Karpas-422 (cell line): Measurements from ENCODE around the gene DEAF1. TPM values are rescaled to one million over a fixed set of nuclear protein-coding genes. Genes with fewer than 3 reads are reported as not detected.
"Not testable (repeated sequence)": the region's sequence is repeated elsewhere in the genome, so short reads cannot be mapped to it uniquely, and the experiment has no call there.

Source experiments
- DNase-seq: peaks from one replicate; pipeline ENCODE4 v3.0.0-alpha.2; 2015
- H2AFZ ChIP-seq: fragments of 200-600 bp; sonication (generic); 2 replicates; pipeline ENCODE4 v1.6.1; 2014; ENCODE audit warnings: antibody characterized with exemption, low read length, mixed read lengths
- H3K27ac ChIP-seq: fragments of 200-600 bp; sonication (generic); 2 replicates; pipeline ENCODE4 v1.5.1; 2014; ENCODE audit warnings: mild to moderate bottlenecking, low read length, moderate library complexity
- H3K27me3 ChIP-seq: fragments of 200-600 bp; sonication (generic); 2 replicates; pipeline ENCODE4 v1.6.1; 2014; ENCODE audit warnings: low read length, mixed read lengths
- H3K36me3 ChIP-seq: fragments of 200-600 bp; sonication (generic); 2 replicates; pipeline ENCODE4 v1.6.1; 2014; ENCODE audit warnings: low read length, mixed read lengths; ENCODE audit not compliant: insufficient read depth
- H3K4me1 ChIP-seq: fragments of 200-600 bp; sonication (generic); 2 replicates; pipeline ENCODE4 v1.6.1; 2014; ENCODE audit warnings: mild to moderate bottlenecking, low read length, mixed read lengths
- H3K4me2 ChIP-seq: fragments of 200-600 bp; sonication (generic); 2 replicates; pipeline ENCODE4 v1.6.1; 2014; ENCODE audit warnings: low read length, low read depth, mild to moderate bottlenecking; ENCODE audit not compliant: poor library complexity, severe bottlenecking
- H3K4me3 ChIP-seq: fragments of 200-600 bp; sonication (generic); 2 replicates; pipeline ENCODE4 v1.5.1; 2014; ENCODE audit warnings: mild to moderate bottlenecking, antibody characterized with exemption, low read length, mixed read lengths
- H3K79me2 ChIP-seq: fragments of 200-600 bp; sonication (generic); 2 replicates; pipeline ENCODE4 v1.6.1; 2014; ENCODE audit warnings: mild to moderate bottlenecking, low read length, mixed read lengths
- H3K9ac ChIP-seq: fragments of 200-600 bp; sonication (generic); 2 replicates; pipeline ENCODE4 v1.6.0; 2014; ENCODE audit warnings: low read length
- H3K9me2 ChIP-seq: fragments of 200-600 bp; sonication (generic), shearing (Covaris generic); replicated peaks from 2 replicates; pipeline ENCODE4 v1.6.0; 2014; ENCODE audit warnings: mild to moderate bottlenecking, low read length, moderate library complexity; ENCODE audit not compliant: insufficient read depth
- H3K9me3 ChIP-seq: fragments of 300-700, 200-600 bp; sonication (generic); 2 replicates; pipeline ENCODE4 v1.6.1; 2014; ENCODE audit warnings: low read length, mixed read lengths
- H4K20me1 ChIP-seq: fragments of 200-600 bp; sonication (generic); 2 replicates; pipeline ENCODE4 v1.6.1; 2014; ENCODE audit warnings: mild to moderate bottlenecking, antibody characterized with exemption, low read length, low read depth; ENCODE audit not compliant: insufficient read depth
- total RNA-seq: library from RNA; depleted of rRNA; stranded (reverse); fragments of >200 nt; shearing (Covaris generic); gene quantifications from 2 replicates; pipeline ENCODE4 v1.2.3, GENCODE V29; 2014; ENCODE audit warnings: low replicate concordance

DEAF1 gene
- total RNA-seq, 1 experiment from 2014 or later, result 35.9 TPM

DNA sequence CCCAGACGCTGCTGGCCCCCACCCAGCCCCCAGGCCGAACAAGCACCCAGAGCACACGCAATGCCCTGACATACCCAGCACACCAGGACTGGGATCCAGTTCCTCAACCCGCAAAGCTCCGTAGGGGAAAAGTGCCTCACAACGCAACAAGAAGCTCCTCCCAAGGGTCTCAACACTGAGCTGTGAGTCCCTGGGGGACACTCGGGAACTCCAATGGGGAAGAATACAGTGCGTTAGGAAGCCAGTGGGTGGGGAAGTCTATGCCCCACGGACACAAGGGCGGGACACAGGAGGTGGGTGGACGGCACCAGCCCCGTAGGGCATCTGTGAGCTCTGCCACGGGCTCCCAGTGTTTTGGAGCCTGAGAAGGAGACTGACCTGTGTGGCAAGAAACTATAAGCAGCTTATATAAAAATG, 1.6 kb downstream of the DEAF1 start:
- Histone ChIP-seq H3K4me3 (peak overlapping the region; percentile 84), H3K27me3 (no peaks in the 10 kb centered on the region), H3K9ac (peak overlapping the region; percentile 90), H3K9me3 (no peaks in the 10 kb centered on the region), H2AFZ (no peak overlapping the region), H4K20me1 (0 out of 2 replicates have a peak, but pooled peaks cover 7% of the 10 kb centered on the region), H3K9me2 (no peaks in the 10 kb centered on the region), H3K4me1 (peaks cover 40% of the 10 kb centered on the region), H3K4me2 (peak overlapping the region; percentile 78), H3K79me2 (peaks cover 41% of the 10 kb centered on the region), H3K27ac (no peak overlapping the region), H3K36me3 (no peaks in the 10 kb centered on the region)
- DNase-seq, result peak; percentile 42

DNA sequence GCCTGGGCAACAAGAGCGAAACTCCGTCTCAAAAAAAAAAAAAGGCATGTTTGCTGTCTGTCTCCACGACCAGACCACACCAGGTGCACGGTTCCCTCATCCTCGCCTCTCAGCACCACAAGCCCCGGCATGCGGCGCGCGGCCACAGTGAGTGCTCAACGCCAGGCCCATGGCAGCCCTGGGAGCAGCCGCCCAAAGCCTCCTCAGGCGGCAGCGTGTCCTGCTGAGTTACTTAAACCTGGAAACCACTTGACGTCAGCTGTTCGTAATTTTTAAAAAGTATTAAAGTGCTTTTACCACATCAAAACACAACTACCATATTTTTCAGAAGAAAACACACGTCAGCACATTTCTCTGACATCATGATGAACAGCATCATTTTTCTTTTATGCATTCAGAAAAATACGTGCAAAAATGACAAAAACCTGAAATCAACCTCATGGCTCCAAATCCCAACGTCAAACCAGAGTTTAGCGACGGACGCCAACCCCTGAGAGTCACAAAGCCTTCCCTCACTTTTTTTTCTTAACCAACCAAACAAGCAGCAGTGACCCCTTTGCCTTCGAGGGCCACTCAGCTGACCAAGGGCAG, 2.1 kb downstream of the DEAF1 start:
- peak overlapping the region; percentile 78 for H3K4me2 ChIP-seq
- no peak for DNase-seq
- no peaks in the 10 kb centered on the region for H3K9me2 ChIP-seq
- no peaks in the 10 kb centered on the region for H3K9me3 ChIP-seq
- H3K36me3 ChIP-seq, result no peaks in the 10 kb centered on the region
- peak overlapping the region; percentile 84; the same call in 1 of the 2 replicates for H3K4me3 ChIP-seq
- no peak overlapping the region for H3K27ac ChIP-seq
- peaks cover 36% of the 10 kb centered on the region for H3K4me1 ChIP-seq
- peak overlapping the region; percentile 90 for H3K9ac ChIP-seq
- peaks cover 41% of the 10 kb centered on the region for H3K79me2 ChIP-seq
- no peaks in the 10 kb centered on the region for H3K27me3 ChIP-seq
- H2AFZ ChIP-seq, result no peak overlapping the region
- H4K20me1 ChIP-seq, result 0 out of 2 replicates have a peak, but pooled peaks cover 7% of the 10 kb centered on the region

DNA sequence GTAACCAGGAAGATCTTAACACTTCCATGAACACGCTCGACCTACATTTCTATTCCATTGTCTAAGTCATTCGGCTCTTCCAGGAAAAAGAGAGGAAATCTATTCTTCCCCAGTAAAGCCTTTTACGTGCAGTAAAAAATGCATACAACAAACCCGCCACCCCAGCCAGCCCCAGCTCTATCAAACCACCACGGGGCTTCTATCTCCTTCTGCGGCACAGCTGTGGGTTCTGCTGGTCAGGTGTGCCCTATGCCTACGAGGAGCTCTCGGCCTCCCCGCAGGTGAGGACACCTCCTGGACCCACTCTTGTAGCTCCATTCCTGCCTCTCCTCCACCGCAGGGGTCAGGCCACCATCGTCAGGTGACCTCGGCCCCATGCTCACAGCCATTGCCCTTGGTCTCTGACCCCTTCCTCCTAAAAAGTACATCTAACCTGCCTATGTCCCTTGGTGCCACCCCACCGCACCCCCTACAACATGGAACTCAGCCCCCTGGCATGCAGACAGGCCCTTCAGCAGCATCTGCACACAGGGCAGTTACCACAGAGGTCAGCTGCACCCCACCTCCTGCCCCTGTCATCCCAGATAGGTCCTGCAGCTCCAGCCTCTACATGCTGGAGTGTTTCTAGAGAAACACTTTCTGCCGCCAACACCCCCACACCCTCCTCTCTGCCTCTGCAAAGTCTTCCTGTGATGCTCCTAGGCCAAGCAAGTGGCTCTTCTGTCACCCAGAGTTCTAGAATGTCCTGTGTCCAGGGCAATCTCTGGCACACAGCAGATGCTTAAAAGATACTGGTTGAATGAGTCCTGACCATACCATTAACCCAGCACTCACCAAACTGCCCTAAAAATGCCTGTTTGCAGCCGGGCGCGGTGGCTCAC, 3.1 kb downstream of the DEAF1 start:
- no peak overlapping the region for H2AFZ ChIP-seq
- peaks cover 41% of the 10 kb centered on the region for H3K79me2 ChIP-seq
- H3K36me3 ChIP-seq, result no peaks in the 10 kb centered on the region
- no peak overlapping the region for H3K9ac ChIP-seq
- H3K27ac ChIP-seq, result no peak overlapping the region
- no peak for DNase-seq
- H4K20me1 ChIP-seq, result 0 out of 2 replicates have a peak, but pooled peaks cover 7% of the 10 kb centered on the region
- H3K4me2 ChIP-seq, result no peak overlapping the region
- no peaks in the 10 kb centered on the region for H3K27me3 ChIP-seq
- H3K4me1 ChIP-seq, result peaks cover 27% of the 10 kb centered on the region
- H3K9me3 ChIP-seq, result no peaks in the 10 kb centered on the region
- no peaks in the 10 kb centered on the region for H3K9me2 ChIP-seq
- H3K4me3 ChIP-seq, result no peak overlapping the region

DNA sequence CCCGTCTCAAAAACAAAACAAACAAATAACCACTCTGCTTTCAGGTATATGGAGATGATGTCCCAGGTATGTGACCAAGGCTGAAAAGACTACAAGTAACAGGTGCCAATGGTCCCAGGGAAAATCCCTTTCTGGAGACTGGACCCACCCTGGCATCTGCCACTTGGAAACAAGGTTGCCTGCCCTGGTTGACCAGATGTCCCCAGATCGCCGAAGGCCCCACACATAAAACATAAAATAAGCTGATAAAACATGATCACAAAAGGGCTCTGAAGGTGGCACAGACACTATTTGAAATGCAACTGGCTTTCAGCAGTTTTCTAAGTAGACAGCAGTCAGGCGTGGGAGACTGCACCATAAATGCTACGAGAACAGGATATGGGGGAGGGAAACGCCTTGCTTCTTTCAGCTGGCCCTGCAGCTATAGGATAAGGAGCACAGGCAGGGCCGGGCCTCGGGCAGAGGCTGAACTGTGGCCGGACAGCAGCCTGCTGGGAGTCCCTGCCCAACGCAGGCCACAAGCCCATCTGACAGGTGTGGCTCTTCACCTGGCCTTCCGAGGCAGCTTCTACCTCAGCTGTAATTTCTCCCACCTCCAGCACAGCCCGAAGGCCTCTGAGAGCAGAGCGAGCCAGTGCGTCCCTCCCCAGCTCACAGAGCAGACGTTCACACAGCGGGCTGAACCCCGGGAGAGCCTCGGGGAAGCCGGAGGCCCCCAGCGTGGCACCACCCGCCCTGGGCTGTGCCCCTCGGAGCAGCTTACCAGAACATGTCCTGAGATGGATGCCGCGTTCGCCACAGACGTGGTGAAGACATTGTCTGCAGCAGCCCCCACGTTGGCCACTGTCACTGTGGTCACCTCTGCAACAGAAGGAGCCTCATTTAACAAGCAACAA, 4.0 kb downstream of the DEAF1 start:
- H3K9ac ChIP-seq, result no peak overlapping the region
- H3K27me3 ChIP-seq, result no peaks in the 10 kb centered on the region
- peaks cover 19% of the 10 kb centered on the region for H3K4me1 ChIP-seq
- H3K4me3 ChIP-seq, result no peak overlapping the region
- H3K9me3 ChIP-seq, result no peaks in the 10 kb centered on the region
- H4K20me1 ChIP-seq, result 0 out of 2 replicates have a peak, but pooled peaks cover 7% of the 10 kb centered on the region
- H2AFZ ChIP-seq, result no peak overlapping the region
- no peak for DNase-seq
- H3K79me2 ChIP-seq, result peaks cover 38% of the 10 kb centered on the region
- no peak overlapping the region for H3K4me2 ChIP-seq
- H3K36me3 ChIP-seq, result peaks cover 5% of the 10 kb centered on the region; the same call in 1 of the 2 replicates
- H3K9me2 ChIP-seq, result no peaks in the 10 kb centered on the region
- no peak overlapping the region for H3K27ac ChIP-seq

DNA sequence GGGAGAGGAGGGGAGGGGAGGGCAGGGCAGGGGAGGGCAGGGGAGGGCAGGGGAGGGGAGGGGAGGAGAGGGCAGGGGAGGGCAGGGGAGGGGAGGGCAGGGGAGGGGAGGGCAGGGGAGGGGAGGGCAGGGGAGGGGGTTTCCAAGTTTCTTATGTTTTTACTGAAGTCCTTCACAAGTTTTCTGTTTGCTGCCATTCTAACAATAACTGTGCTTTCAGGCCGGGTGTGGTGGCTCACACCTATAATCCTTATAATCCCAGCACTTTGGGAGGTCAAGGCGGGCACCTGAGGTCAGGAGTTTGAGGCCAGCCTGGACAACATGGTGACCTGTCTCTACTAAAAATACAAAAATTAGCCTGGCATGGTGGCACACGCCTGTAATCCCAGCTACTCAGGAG, 4.8 kb downstream of the DEAF1 start:
- not testable (repeated sequence) for H3K4me3 ChIP-seq, H2AFZ ChIP-seq, H3K4me2 ChIP-seq, H4K20me1 ChIP-seq, H3K27me3 ChIP-seq, H3K9me2 ChIP-seq, H3K9me3 ChIP-seq, DNase-seq, H3K9ac ChIP-seq, H3K27ac ChIP-seq, H3K36me3 ChIP-seq
- H3K79me2 ChIP-seq, result peaks cover 38% of the 10 kb centered on the region
- H3K4me1 ChIP-seq, result peaks cover 19% of the 10 kb centered on the region

DNA sequence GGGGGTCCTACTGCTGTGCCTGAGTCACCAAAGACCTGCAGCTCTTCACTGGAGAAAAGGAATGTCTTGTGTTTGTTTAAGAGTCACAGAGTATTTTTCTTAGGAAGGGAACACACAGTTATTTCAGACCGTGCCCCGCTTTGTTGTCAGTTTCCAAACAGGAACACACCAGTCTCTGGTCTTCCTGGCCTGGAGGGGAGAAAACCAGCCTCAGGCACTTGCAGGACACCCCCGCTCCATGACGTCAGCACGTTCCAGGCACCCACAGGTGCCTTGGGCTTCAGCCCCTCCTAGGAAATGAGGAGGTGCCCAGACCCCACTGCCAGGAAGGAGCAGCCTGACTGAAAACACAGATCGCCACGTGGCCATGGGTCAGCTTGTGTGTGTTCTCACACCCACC, 5.4 kb downstream of the DEAF1 start:
- H3K9me3 ChIP-seq, result no peaks in the 10 kb centered on the region
- H3K4me2 ChIP-seq, result no peak overlapping the region
- 0 out of 2 replicates have a peak, but pooled peaks cover 7% of the 10 kb centered on the region for H4K20me1 ChIP-seq
- H3K9ac ChIP-seq, result no peak overlapping the region
- H3K27ac ChIP-seq, result no peak overlapping the region
- peaks cover 38% of the 10 kb centered on the region for H3K79me2 ChIP-seq
- H3K4me3 ChIP-seq, result no peak overlapping the region
- H2AFZ ChIP-seq, result no peak overlapping the region
- H3K27me3 ChIP-seq, result no peaks in the 10 kb centered on the region
- no peaks in the 10 kb centered on the region for H3K9me2 ChIP-seq
- no peak for DNase-seq
- H3K4me1 ChIP-seq, result peaks cover 18% of the 10 kb centered on the region
- H3K36me3 ChIP-seq, result peaks cover 6% of the 10 kb centered on the region

DNA sequence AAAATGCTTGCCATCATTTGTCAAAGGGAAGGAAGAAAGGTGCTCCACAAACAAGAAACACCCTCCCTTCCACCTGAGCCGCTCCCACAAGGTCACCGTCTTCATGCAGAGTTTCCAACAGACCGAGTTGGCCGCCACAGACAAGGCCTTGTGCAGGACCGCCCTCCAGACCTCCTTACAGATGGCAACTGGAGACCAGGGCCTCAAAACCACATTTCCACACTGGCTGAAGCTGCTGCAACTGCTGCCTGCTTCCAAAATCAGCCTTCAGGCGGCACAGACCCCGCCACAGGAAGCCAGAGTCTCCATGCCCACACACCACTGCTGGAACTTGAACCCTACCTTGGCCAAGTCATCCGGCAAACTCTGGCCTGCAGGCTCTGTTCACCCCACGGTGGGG, 6.3 kb downstream of the DEAF1 start:
- no peak for DNase-seq
- Histone ChIP-seq H3K9me3 (no peaks in the 10 kb centered on the region), H3K27me3 (no peaks in the 10 kb centered on the region), H3K9me2 (no peaks in the 10 kb centered on the region), H3K4me2 (no peak overlapping the region), H3K27ac (no peak overlapping the region), H3K4me3 (no peak overlapping the region), H3K4me1 (peaks cover 9% of the 10 kb centered on the region), H3K79me2 (peaks cover 31% of the 10 kb centered on the region), H3K9ac (no peak overlapping the region), H2AFZ (no peak overlapping the region), H3K36me3 (peaks cover 10% of the 10 kb centered on the region), H4K20me1 (0 out of 2 replicates have a peak, but pooled peaks cover 7% of the 10 kb centered on the region)
